ENCODE data around the gene CCDC69. TPM values are rescaled to one million over a fixed set of nuclear protein-coding genes. Genes with fewer than 3 reads are reported as not detected.

CCDC69 gene
- total RNA-seq, 1 donor = 3.0 TPM

- no peak for TF ChIP-seq CTCF (IDR thresholded peaks at IDR 0.05; ENCODE audit: insufficient read depth, low read depth, low read length)
- no peak overlapping the region for H3K4me3 ChIP-seq (ENCODE audit: low read depth, low read length)
- no peak for DNase-seq (ENCODE audit: low read depth)
Measured at GRCh38 chr5:151153300-151153699, 70.6 kb downstream of the CCDC69 start.

GRCh38 chr5:151151793-151152192, 72.1 kb downstream of the CCDC69 start:
- TF ChIP-seq CTCF (IDR thresholded peaks at IDR 0.05; ENCODE audit: insufficient read depth, low read depth, low read length) = no peak
- no peak overlapping the region for H3K4me3 ChIP-seq (ENCODE audit: low read depth, low read length)
- peak; percentile 76 for DNase-seq (ENCODE audit: low read depth)

GRCh38 chr5:151151263-151151660, 72.6 kb downstream of the CCDC69 start:
- no peak overlapping the region for H3K4me3 ChIP-seq (ENCODE audit: low read depth, low read length)
- DNase-seq (ENCODE audit: low read depth) = no peak

GRCh38 chr5:151150471-151151262, 73.2 kb downstream of the CCDC69 start:
- TF ChIP-seq CTCF (IDR thresholded peaks at IDR 0.05; ENCODE audit: insufficient read depth, low read depth, low read length) = no peak
- H3K4me3 ChIP-seq (ENCODE audit: low read depth, low read length) = peak overlapping the region; percentile 1
- peak; percentile 59 for DNase-seq (ENCODE audit: low read depth)

More at GRCh38 chr5:151151263-151151660, 72.6 kb downstream of the CCDC69 start:
- no peak for TF ChIP-seq CTCF (IDR thresholded peaks at IDR 0.05; ENCODE audit: insufficient read depth, low read depth, low read length)

- no peak for TF ChIP-seq CTCF (IDR thresholded peaks at IDR 0.05; ENCODE audit: insufficient read depth, low read depth, low read length)
- no peak overlapping the region for H3K4me3 ChIP-seq (ENCODE audit: low read depth, low read length)
- DNase-seq (ENCODE audit: low read depth) = no peak
Measured at GRCh38 chr5:151148583-151148982, 75.3 kb downstream of the CCDC69 start.

- DNase-seq (ENCODE audit: low read depth) = no peak
- no peak overlapping the region for H3K4me3 ChIP-seq (ENCODE audit: low read depth, low read length)
- no peak for TF ChIP-seq CTCF (IDR thresholded peaks at IDR 0.05; ENCODE audit: insufficient read depth, low read depth, low read length)
Measured at GRCh38 chr5:151147033-151147432, 76.9 kb downstream of the CCDC69 start.

- TF ChIP-seq CTCF (IDR thresholded peaks at IDR 0.05; ENCODE audit: insufficient read depth, low read depth, low read length) = no peak
Measured at GRCh38 chr5:151146061-151146460, 77.8 kb downstream of the CCDC69 start.

More at GRCh38 chr5:151146061-151146460, 77.8 kb downstream of the CCDC69 start:
- no peak overlapping the region for H3K4me3 ChIP-seq (ENCODE audit: low read depth, low read length)
- no peak for DNase-seq (ENCODE audit: low read depth)

Measured in fibroblast of villous mesenchyme (primary cell).